Sciatic nerve (tissue), 1 donor: ENCODE data around the gene MCUB. TPM values are rescaled to one million over a fixed set of nuclear protein-coding genes. Genes with fewer than 3 reads are reported as not detected.

Experiments
- total RNA-seq: library from RNA; stranded (reverse); fragmentation: NEBNext Ultra II Directional; extraction: Animal tissue kit (Norgen Biotek cat#: 25700); gene quantifications from one replicate; pipeline ENCODE4 v1.2.1, GENCODE V29; 2021
- donor health status: DM: no; HTN: no; CAD: no.

Gene MCUB
- total RNA-seq, 1 donor from 2014 or later: 23.0 TPM

Other genes with a start within 250 kb of the MCUB start
- gene SEC24B, start 126.4 kb upstream of the MCUB start, total RNA-seq: 46.7 TPM
- 15.3 TPM for gene CASP6, start 143.2 kb downstream of the MCUB start, total RNA-seq
- gene PLA2G12A, start 169.8 kb downstream of the MCUB start, total RNA-seq: 26.4 TPM
- gene CFI, start 241.8 kb downstream of the MCUB start, total RNA-seq: 50.8 TPM